ENCODE data around the gene CLK3. TPM values are rescaled to one million over a fixed set of nuclear protein-coding genes. Genes with fewer than 3 reads are reported as not detected.

Gene CLK3
- polyA plus RNA-seq, 1 of the 3 experiments (the other 2 are of a cell fraction): 67.7 TPM

DNA sequence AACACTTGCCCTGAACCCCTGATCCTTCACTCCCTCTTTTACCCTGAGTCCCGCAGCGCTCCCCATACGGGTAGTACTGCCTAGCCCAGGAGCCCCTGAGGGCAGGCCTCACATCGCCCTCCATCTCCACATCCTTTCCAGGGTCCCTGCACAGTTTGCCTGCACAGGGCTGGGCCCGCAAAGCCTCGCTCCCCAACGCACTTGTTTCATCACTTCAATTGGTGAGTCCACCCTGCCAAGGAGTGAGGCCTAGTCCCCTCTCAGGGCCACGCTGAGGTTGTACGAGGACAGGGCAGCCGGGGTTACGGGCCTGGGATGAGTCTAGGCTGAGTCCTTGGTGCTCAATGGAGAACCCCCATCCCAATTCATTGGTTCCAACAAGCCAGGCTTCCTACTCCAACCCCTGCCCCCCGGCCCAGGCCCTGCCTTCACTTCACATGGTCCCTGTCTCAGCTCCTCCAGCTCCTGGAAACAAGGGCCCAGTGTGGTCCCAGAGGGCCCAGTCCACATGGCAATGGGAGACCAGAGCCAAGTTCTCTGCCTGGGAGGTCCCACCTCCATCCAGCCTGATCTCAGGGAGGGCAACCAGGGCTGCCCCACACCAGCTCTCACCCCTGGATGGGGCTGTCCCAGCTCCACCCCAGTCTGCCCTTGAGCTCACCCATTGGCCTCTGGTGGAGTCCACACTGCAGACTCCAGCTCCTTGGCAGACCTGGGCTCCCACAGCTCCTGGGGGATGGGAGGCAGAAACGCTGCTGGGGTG lies 12.4 kb upstream of the CLK3 start:
- 97% methylated on average over 9 of the region's 13 CpGs for whole genome bisulfite sequencing (ENCODE audit: low lambda C conversion rate)
- H3F3A ChIP-seq (replicated peaks; ENCODE audit: insufficient read depth): no peaks in the 10 kb centered on the region
- DNase-seq: no peak

GRCh38 chr15:74603789-74604705 lies 11.6 kb upstream of the CLK3 start:
- Histone ChIP-seq H3K27ac (ENCODE audit: low read depth in 2 of 2, low read length in 1 of 2) (no peak overlapping the region; a peak in 1 of 4 replicates), H3F3A (replicated peaks; ENCODE audit: insufficient read depth) (no peaks in the 10 kb centered on the region), H3K9me3 (no peaks in the 10 kb centered on the region), H4K20me1 (ENCODE audit: insufficient read depth) (no peaks in the 10 kb centered on the region), H3K4me3 (ENCODE audit: low read depth in 2 of 2, low read length in 1 of 2) (no peak overlapping the region), H3K9me2 (no peaks in the 10 kb centered on the region), H3K9ac (no peak overlapping the region), H3K36me3 (replicated peaks in 1 of 2; ENCODE audit: control insufficient read depth in 1 of 2, insufficient read depth in 2 of 2, low read length in 1 of 2) (no peaks in the 10 kb centered on the region), H3K4me2 (no peak overlapping the region), H3K4me1 (ENCODE audit: control insufficient read depth in 1 of 2, insufficient read depth in 2 of 2, low read depth in 1 of 2, low read length in 1 of 2) (peaks cover 0 to 27% of the 10 kb centered on the region in 2 experiments; a peak in 1 of 4 replicates), H3K79me2 (ENCODE audit: insufficient read depth) (no peaks in the 10 kb centered on the region), H3K27me3 (ENCODE audit: insufficient read depth) (no peaks in the 10 kb centered on the region), H2AFZ (ENCODE audit: low read depth) (no peak overlapping the region)
- ChIA-PET POLR2A (interaction anchor here (0.5 kb wide), 1 partner anchor 37 kb away, joined by 3 read pairs; no protein-coding TSS in a partner anchor), CTCF (interaction anchor here (0.5 to 1.0 kb wide), 4 partner anchors 9 to 243 kb away, joined by 3 read pairs; no protein-coding TSS in a partner anchor)
- 57% methylated on average over 3 of the region's 11 CpGs for WGBS (ENCODE audit: low lambda C conversion rate)
- no peak for DNase-seq
- TF ChIP-seq RXRA (IDR thresholded peaks at IDR 0.05; ENCODE audit: borderline replicate concordance, low read depth): no peak
- TF ChIP-seq YY1 (IDR thresholded peaks at IDR 0.05; ENCODE audit: low read depth): no peak
- no peak for TF ChIP-seq ELF1 (IDR thresholded peaks at IDR 0.05)
- TF ChIP-seq GABPA (IDR thresholded peaks at IDR 0.05; ENCODE audit: low read depth): no peak
- TF ChIP-seq MAX (IDR thresholded peaks at IDR 0.05; ENCODE audit: low read depth): no peak
- no peak for TF ChIP-seq GATA2 (CRISPR knock-in tag; IDR thresholded peaks at IDR 0.05)
- no peak for TF ChIP-seq POLR2AphosphoS5 (IDR thresholded peaks at IDR 0.05; ENCODE audit: low read depth, low read length)
- no peak for TF ChIP-seq MEF2A (IDR thresholded peaks at IDR 0.05; ENCODE audit: borderline replicate concordance, low read depth)
- no peak for TF ChIP-seq PBX3 (IDR thresholded peaks at IDR 0.05)
- TF ChIP-seq EP300 (IDR thresholded peaks at IDR 0.05; ENCODE audit: borderline replicate concordance in 1 of 2, low read depth in 1 of 2, low read length in 1 of 2): no peak
- no peak for TF ChIP-seq JUND (IDR thresholded peaks at IDR 0.05)
- TF ChIP-seq NRF1 (IDR thresholded peaks at IDR 0.05; ENCODE audit: low read depth, low read length): no peak
- no peak for TF ChIP-seq FOSL2 (IDR thresholded peaks at IDR 0.05; ENCODE audit: borderline replicate concordance, low read depth)
- TF ChIP-seq RFX5 (IDR thresholded peaks at IDR 0.05; ENCODE audit: low read length): no peak
- TF ChIP-seq CTCF (IDR thresholded peaks at IDR 0.05): no peak
- TF ChIP-seq TEAD4 (IDR thresholded peaks at IDR 0.05; ENCODE audit: borderline replicate concordance, insufficient read depth): no peak
- no peak for TF ChIP-seq REST (IDR thresholded peaks at IDR 0.05; ENCODE audit: low read depth, low read length)

More for the DNA sequence above, 12.4 kb upstream of the CLK3 start:
- Histone ChIP-seq H4K20me1 (ENCODE audit: insufficient read depth) (no peaks in the 10 kb centered on the region), H3K9me2 (no peaks in the 10 kb centered on the region), H3K27ac (ENCODE audit: low read depth in 2 of 2, low read length in 1 of 2) (no peak overlapping the region), H3K9me3 (no peaks in the 10 kb centered on the region), H3K36me3 (replicated peaks in 1 of 2; ENCODE audit: control insufficient read depth in 1 of 2, insufficient read depth in 2 of 2, low read length in 1 of 2) (no peaks in the 10 kb centered on the region), H3K27me3 (ENCODE audit: insufficient read depth) (no peaks in the 10 kb centered on the region), H3K4me1 (ENCODE audit: control insufficient read depth in 1 of 2, insufficient read depth in 2 of 2, low read depth in 1 of 2, low read length in 1 of 2) (peaks cover 0 to 25% of the 10 kb centered on the region in 2 experiments; a peak in 1 of 4 replicates), H3K9ac (no peak overlapping the region), H3K4me2 (no peak overlapping the region), H2AFZ (ENCODE audit: low read depth) (no peak overlapping the region), H3K4me3 (ENCODE audit: low read depth in 2 of 2, low read length in 1 of 2) (no peak overlapping the region), H3K79me2 (ENCODE audit: insufficient read depth) (no peaks in the 10 kb centered on the region)
- POLR2A ChIA-PET: interaction anchor here (1.2 kb wide), 1 partner anchor 61 kb away, joined by 4 read pairs; no protein-coding TSS in a partner anchor
- CTCF ChIA-PET: interaction anchor here (1.0 kb wide), 1 partner anchor 10 kb away, joined by 3 read pairs; no protein-coding TSS in a partner anchor
- TF ChIP-seq RCOR1 (IDR thresholded peaks at IDR 0.05; ENCODE audit: low read length): no peak

All from SK-N-SH (cell line).